Mammary epithelial cell (primary cell): Measurements from ENCODE around the gene PPP1R2C.

ENCODE experiments used
- CTCF ChIP-seq, 2 donors: IDR thresholded peaks in 1 of 2; conservative IDR thresholded peaks in 1 of 2; 2 replicates each; pipeline ENCODE4 v1.5.1; 2011 to 2012; ENCODE audit warnings: inconsistent platforms in 2 of 2, low read length in 2 of 2, mild to moderate bottlenecking in 2 of 2, control low read depth in 1 of 2, low read depth in 1 of 2; ENCODE audit not compliant: insufficient read depth in 1 of 2; ENCODE audit errors: extremely low read depth in 1 of 2
- EZH2 ChIP-seq: IDR thresholded peaks from 2 replicates; pipeline ENCODE4 v1.6.1; 2012; ENCODE audit warnings: low read length, inconsistent platforms, borderline replicate concordance

DNA sequence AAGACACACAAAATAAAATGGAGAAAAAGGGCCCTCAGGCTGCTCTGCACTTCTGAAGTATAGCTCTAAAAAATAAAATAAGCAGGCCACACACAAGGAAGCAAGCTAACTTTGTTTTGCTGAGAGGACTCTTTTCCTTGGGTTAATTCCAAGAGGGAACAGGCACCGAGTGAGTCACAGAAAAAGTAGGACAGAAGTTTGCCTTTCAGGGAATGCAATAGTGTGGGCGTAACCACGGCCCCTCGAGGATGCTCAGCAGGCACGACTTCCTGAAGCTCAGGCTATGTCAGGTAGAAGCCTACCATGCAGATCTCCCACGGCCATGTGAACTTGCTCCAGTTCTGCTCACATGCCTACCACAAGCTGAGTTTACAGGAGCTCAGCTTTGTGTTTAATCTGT, 22.1 kb downstream of the PPP1R2C start:
- TF ChIP-seq CTCF (conservative IDR thresholded peaks at IDR 0.05 in 1 of 2, IDR thresholded peaks at IDR 0.05 in 1 of 2; ENCODE audit: extremely low read depth in 1 of 2, insufficient read depth in 1 of 2, low read depth in 1 of 2, low read length in 2 of 2) = no peak
- no peak for TF ChIP-seq EZH2
